ENCODE measurements around the gene NDST1.

- TF ChIP-seq FOXJ3 (CRISPR knock-in tag; IDR thresholded peaks at IDR 0.05; ENCODE audit: borderline replicate concordance), result no peak
- TF ChIP-seq CREM (CRISPR knock-in tag; IDR thresholded peaks at IDR 0.05), result no peak
- TF ChIP-seq CTCF (IDR thresholded peaks at IDR 0.05), result no peak
- no peak for TF ChIP-seq ZNF263 (CRISPR knock-in tag; IDR thresholded peaks at IDR 0.05; ENCODE audit: low read depth)
- TF ChIP-seq FOXK1 (CRISPR knock-in tag; IDR thresholded peaks at IDR 0.05), result no peak
- no peak for TF ChIP-seq E2F1 (CRISPR knock-in tag; IDR thresholded peaks at IDR 0.05)
- TF ChIP-seq CREB1 (CRISPR knock-in tag; IDR thresholded peaks at IDR 0.05), result no peak
- no peak for TF ChIP-seq AFF4 (CRISPR knock-in tag; IDR thresholded peaks at IDR 0.05; ENCODE audit: borderline replicate concordance)
- no peak for TF ChIP-seq MAX (CRISPR knock-in tag; IDR thresholded peaks at IDR 0.05)
- TF ChIP-seq ATF2 (CRISPR knock-in tag; IDR thresholded peaks at IDR 0.05; ENCODE audit: borderline replicate concordance, low read depth), result no peak
- TF ChIP-seq E2F4 (CRISPR knock-in tag; IDR thresholded peaks at IDR 0.05; ENCODE audit: borderline replicate concordance, low read depth), result no peak
- no peak for TF ChIP-seq AR (CRISPR knock-in tag; IDR thresholded peaks at IDR 0.05)
These were observed 92.9 kb downstream of the NDST1 start for GRCh38 chr5:150600616-150601490.
